KMS-11 (cell line): Measurements from ENCODE around the gene OR10A3.

Experiments
- H2AFZ ChIP-seq: fragments of 200-600 bp; sonication (generic); 2 replicates; pipeline ENCODE4 v1.6.1; 2016; ENCODE audit warnings: antibody characterized with exemption, mixed run types, low read depth
- H3K27ac ChIP-seq: fragments of 200-600 bp; sonication (generic); 2 replicates; pipeline ENCODE4 v1.6.1; 2016; ENCODE audit warnings: mild to moderate bottlenecking, mixed run types
- H3K27me3 ChIP-seq: fragments of 200-600 bp; sonication (generic); 2 replicates; pipeline ENCODE4 v1.6.1; 2017; ENCODE audit warnings: mild to moderate bottlenecking, low read depth, mixed run types, moderate library complexity; ENCODE audit not compliant: insufficient read depth
- H3K36me3 ChIP-seq: fragments of 200-600 bp; sonication (generic); 2 replicates; pipeline ENCODE4 v1.6.1; 2017; ENCODE audit warnings: mild to moderate bottlenecking, mixed run types; ENCODE audit not compliant: insufficient read depth
- H3K4me1 ChIP-seq: fragments of 200-600 bp; sonication (generic); 2 replicates; pipeline ENCODE4 v1.6.1; 2016; ENCODE audit warnings: mild to moderate bottlenecking, low read depth, mixed run types; ENCODE audit not compliant: poor library complexity, severe bottlenecking
- H3K4me2 ChIP-seq: fragments of 200-600 bp; sonication (generic); 2 replicates; pipeline ENCODE4 v1.7.0; 2016; ENCODE audit warnings: mild to moderate bottlenecking, mixed run types
- H3K4me3 ChIP-seq: fragments of 200-600 bp; sonication (generic); IDR thresholded peaks from 2 replicates; pipeline ENCODE4 v1.6.1; 2017; ENCODE audit warnings: low read depth, low read length, mixed read lengths; ENCODE audit not compliant: insufficient read depth
- H3K79me2 ChIP-seq: fragments of 200-600 bp; sonication (generic); 2 replicates; pipeline ENCODE4 v1.6.1; 2016; ENCODE audit warnings: low read depth, mixed run types; ENCODE audit not compliant: insufficient read depth
- H3K9ac ChIP-seq: fragments of 200-600 bp; sonication (generic); 2 replicates; pipeline ENCODE4 v1.6.1; 2016; ENCODE audit warnings: mild to moderate bottlenecking, mixed run types
- H4K20me1 ChIP-seq: fragments of 200-600 bp; sonication (generic); 2 replicates; pipeline ENCODE4 v1.6.1; 2016; ENCODE audit warnings: mild to moderate bottlenecking, mixed run types; ENCODE audit not compliant: insufficient read depth
- TF ChIP-seq, protein P1 (sequence below): fragments of 200-600 bp; sonication (generic); conservative IDR thresholded peaks from 2 replicates; pipeline ENCODE4 v1.6.1; 2017; ENCODE audit warnings: low read depth, mild to moderate bottlenecking, antibody characterized with exemption, low read length, moderate library complexity, mixed read lengths

OR10A3 gene

DNA sequence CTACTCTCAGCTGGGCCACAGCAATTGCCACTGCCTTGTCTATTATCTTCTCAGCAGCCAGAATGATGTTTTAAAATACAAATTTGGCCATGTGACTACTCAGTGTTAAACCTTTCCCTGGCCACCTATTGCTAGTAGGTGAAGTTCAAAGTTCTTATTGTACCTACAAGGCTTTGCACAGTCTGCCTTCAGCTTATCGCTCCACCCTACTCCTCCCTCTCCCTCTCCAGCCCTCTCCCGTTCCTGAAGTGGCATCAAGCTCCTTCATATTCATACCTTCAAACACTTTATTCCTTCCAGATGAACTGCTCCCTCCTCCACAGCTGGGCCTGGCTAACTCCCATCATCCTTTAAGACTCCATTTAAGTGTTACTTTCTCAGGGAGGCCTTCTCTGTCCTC, 47.7 kb downstream of the OR10A3 start:
- Histone ChIP-seq H2AFZ (no peak overlapping the region), H3K9ac (no peak overlapping the region), H3K27me3 (no peaks in the 10 kb centered on the region), H3K79me2 (no peaks in the 10 kb centered on the region), H4K20me1 (no peaks in the 10 kb centered on the region), H3K4me1 (no peaks in the 10 kb centered on the region), H3K4me2 (no peak overlapping the region), H3K27ac (no peak overlapping the region), H3K36me3 (no peaks in the 10 kb centered on the region), H3K4me3 (no peak overlapping the region)
- TF ChIP-seq, protein P1, sequence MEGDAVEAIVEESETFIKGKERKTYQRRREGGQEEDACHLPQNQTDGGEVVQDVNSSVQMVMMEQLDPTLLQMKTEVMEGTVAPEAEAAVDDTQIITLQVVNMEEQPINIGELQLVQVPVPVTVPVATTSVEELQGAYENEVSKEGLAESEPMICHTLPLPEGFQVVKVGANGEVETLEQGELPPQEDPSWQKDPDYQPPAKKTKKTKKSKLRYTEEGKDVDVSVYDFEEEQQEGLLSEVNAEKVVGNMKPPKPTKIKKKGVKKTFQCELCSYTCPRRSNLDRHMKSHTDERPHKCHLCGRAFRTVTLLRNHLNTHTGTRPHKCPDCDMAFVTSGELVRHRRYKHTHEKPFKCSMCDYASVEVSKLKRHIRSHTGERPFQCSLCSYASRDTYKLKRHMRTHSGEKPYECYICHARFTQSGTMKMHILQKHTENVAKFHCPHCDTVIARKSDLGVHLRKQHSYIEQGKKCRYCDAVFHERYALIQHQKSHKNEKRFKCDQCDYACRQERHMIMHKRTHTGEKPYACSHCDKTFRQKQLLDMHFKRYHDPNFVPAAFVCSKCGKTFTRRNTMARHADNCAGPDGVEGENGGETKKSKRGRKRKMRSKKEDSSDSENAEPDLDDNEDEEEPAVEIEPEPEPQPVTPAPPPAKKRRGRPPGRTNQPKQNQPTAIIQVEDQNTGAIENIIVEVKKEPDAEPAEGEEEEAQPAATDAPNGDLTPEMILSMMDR = no peak

DNA sequence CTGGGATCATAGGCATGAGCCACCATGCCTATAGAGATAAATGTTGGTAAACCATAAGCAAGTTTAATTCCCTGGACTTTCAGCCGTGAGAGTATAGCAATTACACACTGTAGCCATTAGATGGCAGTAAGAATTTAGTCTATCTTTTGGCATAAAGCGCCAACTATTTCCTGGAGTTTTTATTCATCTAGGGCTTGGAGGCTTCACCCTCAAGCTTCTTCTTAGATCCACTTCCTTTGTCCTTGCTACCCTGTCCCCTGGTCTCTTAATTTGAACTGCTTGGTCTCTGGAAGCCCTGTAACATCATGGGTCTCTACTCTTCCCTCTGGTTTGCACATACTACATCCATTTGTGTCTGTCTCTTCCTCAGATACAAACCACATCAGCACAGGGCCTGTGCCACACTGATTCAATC, 48.7 kb downstream of the OR10A3 start:
- Histone ChIP-seq H3K4me1 (no peaks in the 10 kb centered on the region), H3K27me3 (no peaks in the 10 kb centered on the region), H3K36me3 (no peaks in the 10 kb centered on the region), H3K4me3 (no peak overlapping the region), H3K4me2 (no peak overlapping the region), H4K20me1 (no peaks in the 10 kb centered on the region), H3K79me2 (no peaks in the 10 kb centered on the region), H3K27ac (no peak overlapping the region), H3K9ac (no peak overlapping the region), H2AFZ (peak overlapping the region; percentile 50; the same call in 1 of the 2 replicates)
- TF ChIP-seq, protein P1 = peak; percentile 78

DNA sequence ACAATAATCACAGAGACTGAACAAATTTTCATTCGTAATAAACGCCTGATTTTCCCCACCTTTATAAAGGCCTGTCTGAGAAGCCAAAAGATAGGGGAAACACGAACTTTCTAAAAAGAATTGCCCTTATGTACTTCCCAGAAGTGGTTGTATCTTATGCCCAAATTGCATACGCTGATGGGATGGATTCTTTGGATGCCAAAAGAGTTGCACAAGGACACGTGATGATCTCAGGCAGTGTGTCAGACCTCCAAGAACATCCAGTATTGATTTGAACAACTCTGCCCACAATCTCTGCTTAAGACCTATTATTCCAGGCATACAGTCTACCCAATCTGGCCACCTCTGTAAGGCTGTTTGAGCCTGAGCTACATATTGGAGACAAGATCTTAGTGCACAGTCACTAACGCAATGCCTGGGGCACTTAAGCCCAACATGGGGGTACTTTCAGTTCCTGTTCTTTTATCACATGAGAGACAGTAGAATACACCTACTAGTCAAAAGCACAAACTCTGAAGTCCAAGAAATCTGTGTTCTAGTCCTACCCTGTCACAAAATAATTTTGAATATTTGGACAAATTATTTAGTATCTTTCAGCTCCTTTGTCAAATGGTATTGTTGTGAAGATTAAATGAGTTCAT, 49.3 kb downstream of the OR10A3 start:
- H2AFZ ChIP-seq = 0 out of 2 replicates have a peak overlapping the region, but pooled peaks have one; percentile 50
- H3K36me3 ChIP-seq = no peaks in the 10 kb centered on the region
- no peaks in the 10 kb centered on the region for H3K79me2 ChIP-seq
- no peaks in the 10 kb centered on the region for H3K27me3 ChIP-seq
- TF ChIP-seq, protein P1 = no peak
- no peak overlapping the region for H3K4me3 ChIP-seq
- H3K9ac ChIP-seq = no peak overlapping the region
- no peaks in the 10 kb centered on the region for H3K4me1 ChIP-seq
- no peaks in the 10 kb centered on the region for H4K20me1 ChIP-seq
- H3K27ac ChIP-seq = no peak overlapping the region
- no peak overlapping the region for H3K4me2 ChIP-seq

DNA sequence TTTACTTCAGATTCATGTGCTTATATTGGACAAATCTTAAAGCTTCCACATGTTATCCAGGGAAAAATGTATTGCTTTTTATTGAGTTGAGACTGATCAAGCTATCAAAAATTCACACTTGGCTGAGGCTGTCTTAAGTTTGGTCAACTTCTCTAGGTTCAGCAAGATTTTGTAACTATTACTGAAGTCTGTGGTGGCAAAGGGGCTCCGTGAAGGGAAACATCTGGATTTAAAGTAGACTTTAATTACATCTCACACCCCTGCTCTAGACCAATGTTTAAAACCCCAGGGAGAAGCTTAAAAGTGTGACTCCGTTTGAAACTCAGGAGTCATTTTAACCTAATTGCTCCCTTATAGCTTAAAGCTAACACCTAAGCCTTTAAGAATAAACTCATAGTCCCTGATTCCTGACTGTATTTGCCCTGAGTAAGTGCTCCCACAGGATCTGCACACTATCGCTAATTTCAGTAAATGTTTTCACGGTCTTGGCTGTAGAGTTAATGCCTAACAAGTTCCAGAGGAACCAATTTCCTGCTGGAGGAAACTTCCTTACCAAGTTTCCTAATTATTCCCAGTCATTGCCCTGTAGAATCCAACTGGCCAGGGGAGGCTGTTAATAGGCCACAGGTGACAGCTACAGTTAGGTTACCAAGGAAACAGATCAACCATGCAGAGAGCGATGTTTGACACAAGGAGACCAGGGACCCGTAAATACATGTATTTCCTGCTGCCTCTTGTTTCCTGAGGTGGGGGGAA, 50.9 kb downstream of the OR10A3 start:
- Histone ChIP-seq H2AFZ (no peak overlapping the region), H3K36me3 (no peaks in the 10 kb centered on the region), H3K27ac (no peak overlapping the region)

More for the DNA sequence above, 50.9 kb downstream of the OR10A3 start:
- Histone ChIP-seq H3K27me3 (no peaks in the 10 kb centered on the region), H3K79me2 (no peaks in the 10 kb centered on the region), H3K4me1 (no peaks in the 10 kb centered on the region), H4K20me1 (no peaks in the 10 kb centered on the region), H3K4me3 (no peak overlapping the region), H3K9ac (no peak overlapping the region), H3K4me2 (no peak overlapping the region)
- TF ChIP-seq, protein P1 = no peak
